ENCODE data around the gene PCDHAC1.
"Not testable (repeated sequence)": the region's sequence is repeated elsewhere in the genome, so short reads cannot be mapped to it uniquely, and the experiment has no call there.

Gene PCDHAC1, protein sequence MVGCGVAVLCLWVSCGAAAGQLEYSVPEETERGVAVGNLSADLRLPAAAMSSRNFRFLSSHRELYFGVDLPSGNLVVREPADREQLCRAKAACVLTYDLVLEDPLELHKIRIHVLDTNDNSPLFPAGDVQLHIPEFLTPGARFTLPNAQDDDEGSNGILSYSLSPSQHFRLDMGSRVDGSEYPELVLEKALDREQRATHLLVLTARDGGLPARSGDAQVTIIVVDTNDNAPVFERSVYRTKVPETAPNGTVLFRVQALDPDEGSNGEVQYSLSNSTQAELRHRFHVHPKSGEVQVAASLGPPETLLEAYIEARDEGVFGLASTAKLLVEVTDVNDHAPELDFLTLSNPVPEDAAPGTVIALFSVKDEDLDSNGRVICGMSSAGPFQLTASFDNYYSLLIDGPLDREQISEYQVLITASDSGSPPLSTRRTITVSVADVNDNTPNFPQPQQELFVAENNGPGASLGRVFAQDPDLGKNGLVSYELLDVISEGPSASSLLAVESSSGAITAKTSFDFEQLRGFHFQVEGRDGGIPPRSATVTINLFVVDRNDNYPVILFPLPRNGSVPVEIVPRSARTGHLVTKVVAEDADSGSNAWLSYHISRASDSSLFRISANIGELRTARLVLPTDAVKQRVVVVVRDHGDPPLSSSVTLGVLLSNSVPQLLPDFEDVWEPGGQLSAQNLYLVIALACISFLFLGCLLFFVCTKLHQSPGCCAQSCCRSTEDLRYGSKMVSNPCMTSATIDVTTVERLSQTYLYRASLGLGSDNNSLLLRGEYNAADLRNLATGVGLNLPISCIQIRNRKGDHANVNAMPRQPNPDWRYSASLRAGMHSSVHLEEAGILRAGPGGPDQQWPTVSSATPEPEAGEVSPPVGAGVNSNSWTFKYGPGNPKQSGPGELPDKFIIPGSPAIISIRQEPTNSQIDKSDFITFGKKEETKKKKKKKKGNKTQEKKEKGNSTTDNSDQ

DNA sequence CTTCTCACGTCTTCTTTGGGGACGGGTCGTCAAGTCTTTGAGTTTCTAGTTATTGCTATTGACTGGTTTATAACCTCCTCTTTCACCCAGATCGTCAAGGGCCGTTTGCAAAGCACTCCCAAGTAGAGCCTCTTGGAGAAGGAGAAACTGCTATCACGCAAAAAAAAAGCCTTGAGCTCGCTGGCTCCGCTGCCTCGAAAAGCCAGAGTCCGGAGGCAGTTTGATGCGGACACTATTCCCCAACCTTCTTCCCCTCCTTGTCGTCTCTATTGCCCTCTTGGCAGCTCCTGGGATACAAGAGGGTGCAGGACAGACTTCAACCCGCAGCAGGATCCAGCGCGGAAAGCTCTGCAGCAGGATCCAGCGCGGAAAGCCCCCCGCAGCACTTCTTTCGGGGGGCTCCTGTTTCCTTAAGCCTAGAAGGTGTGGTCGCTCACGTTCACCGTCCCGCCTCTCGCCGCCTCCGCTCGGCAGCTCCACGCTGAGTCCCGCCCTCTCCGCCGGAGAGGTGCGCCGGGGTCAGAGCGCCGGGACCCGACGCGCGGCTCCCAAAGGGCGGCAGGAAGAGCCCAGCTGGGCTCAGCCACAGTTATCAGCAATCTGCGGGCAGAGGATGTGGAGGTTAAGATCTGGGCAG lies at the start of gene PCDHAC1:
PCDHAC1 (plus strand) TSS at position 494 of the 637 bp plus-strand sequence. CDS start 594 bp downstream, outside the sequence.
- H3K4me3 ChIP-seq (ENCODE audit: low read depth in 1 of 2, low read length in 2 of 2), result peak within 1 kb of the TSS; percentile 64 to 70
- H3K9me3 ChIP-seq (ENCODE audit: control insufficient read depth in 1 of 2, low read length in 2 of 2), result no peaks in the 10 kb centered on the region
- no peaks in the 10 kb centered on the region for H3K27me3 ChIP-seq (ENCODE audit: low read depth, low read length)
- H3K4me1 ChIP-seq (ENCODE audit: control insufficient read depth in 1 of 2, insufficient read depth in 2 of 2, low read length in 2 of 2), result peaks cover 0 to 19% of the 10 kb centered on the region in 2 donors
- H3K36me3 ChIP-seq (ENCODE audit: control insufficient read depth in 1 of 2, insufficient read depth in 2 of 2, low read length in 2 of 2), result no peaks in the 10 kb centered on the region
- H3K27ac ChIP-seq (ENCODE audit: low read length), result no peak within 1 kb of the TSS

- H3K36me3 ChIP-seq (ENCODE audit: control insufficient read depth in 1 of 2, insufficient read depth in 2 of 2, low read length in 2 of 2); H3K27ac ChIP-seq (ENCODE audit: low read length); H3K4me1 ChIP-seq (ENCODE audit: control insufficient read depth in 1 of 2, insufficient read depth in 2 of 2, low read length in 2 of 2); H3K27me3 ChIP-seq (ENCODE audit: low read depth, low read length): not testable (repeated sequence)
- Histone ChIP-seq H3K9me3 (ENCODE audit: control insufficient read depth in 1 of 2, low read length in 2 of 2) (peaks cover 7 to 26% of the 10 kb centered on the region in 2 donors), H3K4me3 (ENCODE audit: low read depth in 1 of 2, low read length in 2 of 2) (peak overlapping the region in 1 of 2 donors; percentile 30)
Measured at GRCh38 chr5:140876541-140877261, 49.4 kb upstream of the PCDHAC1 start.

DNA sequence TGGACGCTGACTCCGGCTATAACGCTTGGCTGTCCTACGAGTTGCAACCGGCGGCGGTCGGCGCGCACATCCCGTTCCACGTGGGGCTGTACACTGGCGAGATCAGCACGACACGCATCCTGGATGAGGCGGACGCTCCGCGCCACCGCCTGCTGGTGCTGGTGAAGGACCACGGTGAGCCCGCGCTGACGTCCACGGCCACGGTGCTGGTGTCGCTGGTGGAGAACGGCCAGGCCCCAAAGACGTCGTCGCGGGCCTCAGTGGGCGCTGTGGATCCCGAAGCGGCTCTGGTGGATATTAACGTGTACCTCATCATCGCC lies 48.9 kb upstream of the PCDHAC1 start:
- H3K4me3 ChIP-seq (ENCODE audit: low read depth in 1 of 2, low read length in 2 of 2), result no peak overlapping the region
- peaks cover 7 to 31% of the 10 kb centered on the region in 2 donors for H3K9me3 ChIP-seq (ENCODE audit: control insufficient read depth in 1 of 2, low read length in 2 of 2)
- H3K27ac ChIP-seq (ENCODE audit: low read length), result no peak overlapping the region
- H3K27me3 ChIP-seq (ENCODE audit: low read depth, low read length), result no peaks in the 10 kb centered on the region
- no peaks in the 10 kb centered on the region for H3K36me3 ChIP-seq (ENCODE audit: control insufficient read depth in 1 of 2, insufficient read depth in 2 of 2, low read length in 2 of 2)
- peaks cover 0 to 3% of the 10 kb centered on the region in 2 donors for H3K4me1 ChIP-seq (ENCODE audit: control insufficient read depth in 1 of 2, insufficient read depth in 2 of 2, low read length in 2 of 2)

DNA sequence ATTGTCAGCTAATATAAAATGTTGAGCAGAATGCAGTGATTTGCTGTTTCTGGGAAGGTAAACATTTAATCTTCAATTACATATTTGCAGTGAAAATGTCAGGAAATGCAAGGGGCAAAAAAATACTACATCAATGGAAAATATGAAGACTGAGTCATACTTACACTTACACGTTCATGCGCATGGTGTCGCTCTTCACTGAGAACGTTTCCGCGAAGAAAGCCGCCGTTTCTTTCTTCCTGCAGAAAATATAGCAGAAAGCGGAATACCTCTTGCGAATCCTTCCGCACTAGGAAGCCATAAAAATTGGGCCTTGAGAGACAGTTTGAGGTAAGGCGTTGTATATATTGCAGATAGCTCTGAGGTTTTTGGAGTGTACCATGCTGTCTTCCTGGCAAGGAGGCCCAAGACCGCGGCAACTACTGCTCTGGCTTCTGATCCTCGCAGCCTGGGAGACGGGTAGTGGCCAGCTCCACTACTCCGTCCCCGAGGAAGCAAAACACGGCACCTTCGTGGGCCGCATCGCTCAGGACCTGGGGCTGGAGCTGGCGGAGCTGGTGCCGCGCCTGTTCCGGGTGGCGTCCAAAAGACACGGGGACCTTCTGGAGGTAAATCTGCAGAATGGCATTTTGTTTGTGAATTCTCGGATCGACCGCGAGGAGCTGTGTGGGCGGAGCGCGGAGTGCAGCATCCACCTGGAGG lies 44.1 kb upstream of the PCDHAC1 start, which contains the start of gene PCDHA13:
PCDHA13 (plus strand) TSS at position 236 of the 702 bp plus-strand sequence; CDS start at position 381, 145 bp downstream.
- H3K4me3 ChIP-seq (ENCODE audit: low read depth in 1 of 2, low read length in 2 of 2), result peak within 1 kb of the TSS; percentile 7 to 48
- peaks cover 0 to 3% of the 10 kb centered on the region in 2 donors for H3K4me1 ChIP-seq (ENCODE audit: control insufficient read depth in 1 of 2, insufficient read depth in 2 of 2, low read length in 2 of 2)
- no peaks in the 10 kb centered on the region for H3K36me3 ChIP-seq (ENCODE audit: control insufficient read depth in 1 of 2, insufficient read depth in 2 of 2, low read length in 2 of 2)
- H3K27ac ChIP-seq (ENCODE audit: low read length), result no peak within 1 kb of the TSS
- no peaks in the 10 kb centered on the region for H3K27me3 ChIP-seq (ENCODE audit: low read depth, low read length)
- H3K9me3 ChIP-seq (ENCODE audit: control insufficient read depth in 1 of 2, low read length in 2 of 2), result peaks cover 5 to 32% of the 10 kb centered on the region in 2 donors

- H3K4me1 ChIP-seq (ENCODE audit: control insufficient read depth in 1 of 2, insufficient read depth in 2 of 2, low read length in 2 of 2), result peaks cover 0 to 3% of the 10 kb centered on the region in 2 donors
Measured at GRCh38 chr5:140882591-140882899, 43.6 kb upstream of the PCDHAC1 start.

DNA sequence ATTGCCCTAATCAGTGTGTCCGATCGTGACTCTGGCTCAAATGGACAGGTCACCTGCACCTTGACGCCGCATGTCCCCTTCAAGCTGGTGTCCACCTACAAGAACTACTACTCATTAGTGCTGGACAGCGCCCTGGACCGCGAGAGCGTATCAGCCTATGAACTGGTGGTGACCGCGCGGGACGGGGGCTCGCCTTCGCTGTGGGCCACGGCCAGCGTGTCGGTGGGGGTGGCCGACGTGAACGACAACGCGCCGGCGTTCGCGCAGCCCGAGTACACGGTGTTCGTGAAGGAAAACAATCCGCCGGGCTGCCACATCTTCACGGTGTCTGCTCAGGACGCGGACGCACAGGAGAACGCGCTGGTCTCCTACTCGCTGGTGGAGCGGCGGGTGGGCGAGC lies 42.7 kb upstream of the PCDHAC1 start:
- Histone ChIP-seq H3K36me3 (ENCODE audit: control insufficient read depth in 1 of 2, insufficient read depth in 2 of 2, low read length in 2 of 2) (no peaks in the 10 kb centered on the region), H3K4me1 (ENCODE audit: control insufficient read depth in 1 of 2, insufficient read depth in 2 of 2, low read length in 2 of 2) (peaks cover 0 to 3% of the 10 kb centered on the region in 2 donors), H3K27me3 (ENCODE audit: low read depth, low read length) (no peaks in the 10 kb centered on the region), H3K9me3 (ENCODE audit: control insufficient read depth in 1 of 2, low read length in 2 of 2) (peaks cover 5 to 25% of the 10 kb centered on the region in 2 donors), H3K27ac (ENCODE audit: low read length) (no peak overlapping the region), H3K4me3 (ENCODE audit: low read depth in 1 of 2, low read length in 2 of 2) (peak overlapping the region in 1 of 2 donors; percentile 19)

More at GRCh38 chr5:140882591-140882899, 43.6 kb upstream of the PCDHAC1 start:
- no peaks in the 10 kb centered on the region for H3K27me3 ChIP-seq (ENCODE audit: low read depth, low read length)
- peaks cover 5 to 27% of the 10 kb centered on the region in 2 donors for H3K9me3 ChIP-seq (ENCODE audit: control insufficient read depth in 1 of 2, low read length in 2 of 2)
- peak overlapping the region in 1 of 2 donors; percentile 48 for H3K4me3 ChIP-seq (ENCODE audit: low read depth in 1 of 2, low read length in 2 of 2)
- no peak overlapping the region for H3K27ac ChIP-seq (ENCODE audit: low read length)
- no peaks in the 10 kb centered on the region for H3K36me3 ChIP-seq (ENCODE audit: control insufficient read depth in 1 of 2, insufficient read depth in 2 of 2, low read length in 2 of 2)

DNA sequence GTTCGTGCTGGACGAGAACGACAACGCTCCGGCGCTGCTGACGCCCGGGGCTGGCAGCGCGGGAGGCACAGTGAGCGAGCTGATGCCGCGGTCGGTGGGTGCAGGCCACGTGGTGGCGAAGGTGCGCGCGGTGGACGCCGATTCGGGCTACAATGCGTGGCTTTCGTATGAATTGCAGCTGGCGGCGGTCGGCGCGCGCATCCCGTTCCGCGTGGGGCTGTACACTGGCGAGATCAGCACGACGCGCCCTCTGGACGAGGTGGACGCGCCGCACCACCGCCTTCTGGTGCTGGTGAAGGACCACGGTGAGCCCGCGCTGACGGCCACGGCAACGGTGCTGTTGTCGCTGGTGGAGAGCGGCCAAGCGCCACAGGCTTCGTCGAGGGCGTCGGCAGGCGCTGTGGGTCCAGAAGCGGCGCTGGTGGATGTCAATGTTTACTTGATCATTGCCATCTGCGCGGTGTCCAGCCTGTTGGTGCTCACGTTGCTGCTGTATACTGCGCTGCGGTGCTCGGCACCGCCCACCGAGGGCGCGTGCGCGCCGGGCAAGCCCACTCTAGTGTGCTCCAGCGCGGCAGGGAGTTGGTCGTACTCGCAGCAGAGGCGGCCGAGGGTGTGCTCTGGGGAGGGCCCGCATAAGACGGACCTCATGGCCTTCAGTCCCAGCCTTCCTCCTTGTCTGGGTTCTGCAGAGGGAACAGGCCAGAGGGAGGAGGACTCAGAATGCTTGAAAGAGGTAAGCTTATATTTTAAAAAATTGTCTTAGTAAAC lies 42.0 kb upstream of the PCDHAC1 start:
- H3K36me3 ChIP-seq (ENCODE audit: control insufficient read depth in 1 of 2, insufficient read depth in 2 of 2, low read length in 2 of 2), result no peaks in the 10 kb centered on the region
- no peak overlapping the region for H3K27ac ChIP-seq (ENCODE audit: low read length)
- no peaks in the 10 kb centered on the region for H3K27me3 ChIP-seq (ENCODE audit: low read depth, low read length)
- peaks cover 5 to 25% of the 10 kb centered on the region in 2 donors for H3K9me3 ChIP-seq (ENCODE audit: control insufficient read depth in 1 of 2, low read length in 2 of 2)
- peaks cover 0 to 3% of the 10 kb centered on the region in 2 donors for H3K4me1 ChIP-seq (ENCODE audit: control insufficient read depth in 1 of 2, insufficient read depth in 2 of 2, low read length in 2 of 2)
- H3K4me3 ChIP-seq (ENCODE audit: low read depth in 1 of 2, low read length in 2 of 2), result peak overlapping the region in 1 of 2 donors; percentile 19

- Histone ChIP-seq H3K36me3 (ENCODE audit: control insufficient read depth in 1 of 2, insufficient read depth in 2 of 2, low read length in 2 of 2) (no peaks in the 10 kb centered on the region), H3K9me3 (ENCODE audit: control insufficient read depth in 1 of 2, low read length in 2 of 2) (peaks cover 0 to 5% of the 10 kb centered on the region in 2 donors), H3K27ac (ENCODE audit: low read length) (no peak overlapping the region), H3K27me3 (ENCODE audit: low read depth, low read length) (no peaks in the 10 kb centered on the region), H3K4me3 (ENCODE audit: low read depth in 1 of 2, low read length in 2 of 2) (no peak overlapping the region), H3K4me1 (ENCODE audit: control insufficient read depth in 1 of 2, insufficient read depth in 2 of 2, low read length in 2 of 2) (no peaks in the 10 kb centered on the region)
Measured at GRCh38 chr5:140916325-140916724, 9.8 kb upstream of the PCDHAC1 start.

GRCh38 chr5:140923601-140924000 lies 2.5 kb upstream of the PCDHAC1 start:
- no peaks in the 10 kb centered on the region for H3K36me3 ChIP-seq (ENCODE audit: control insufficient read depth in 1 of 2, insufficient read depth in 2 of 2, low read length in 2 of 2)
- H3K27ac ChIP-seq (ENCODE audit: low read length), result no peak overlapping the region
- H3K27me3 ChIP-seq (ENCODE audit: low read depth, low read length), result no peaks in the 10 kb centered on the region

More at GRCh38 chr5:140923601-140924000, 2.5 kb upstream of the PCDHAC1 start:
- H3K9me3 ChIP-seq (ENCODE audit: control insufficient read depth in 1 of 2, low read length in 2 of 2), result no peaks in the 10 kb centered on the region
- peaks cover 0 to 19% of the 10 kb centered on the region in 2 donors for H3K4me1 ChIP-seq (ENCODE audit: control insufficient read depth in 1 of 2, insufficient read depth in 2 of 2, low read length in 2 of 2)
- no peak overlapping the region for H3K4me3 ChIP-seq (ENCODE audit: low read depth in 1 of 2, low read length in 2 of 2)
